ENCODE results near the gene AGBL2.
A peak's percentile ranks its signal among the peaks of the same experiment; 100 is the strongest.
"Not testable (repeated sequence)": the region's sequence is repeated elsewhere in the genome, so short reads cannot be mapped to it uniquely, and the experiment has no call there.

AGBL2 gene

DNA sequence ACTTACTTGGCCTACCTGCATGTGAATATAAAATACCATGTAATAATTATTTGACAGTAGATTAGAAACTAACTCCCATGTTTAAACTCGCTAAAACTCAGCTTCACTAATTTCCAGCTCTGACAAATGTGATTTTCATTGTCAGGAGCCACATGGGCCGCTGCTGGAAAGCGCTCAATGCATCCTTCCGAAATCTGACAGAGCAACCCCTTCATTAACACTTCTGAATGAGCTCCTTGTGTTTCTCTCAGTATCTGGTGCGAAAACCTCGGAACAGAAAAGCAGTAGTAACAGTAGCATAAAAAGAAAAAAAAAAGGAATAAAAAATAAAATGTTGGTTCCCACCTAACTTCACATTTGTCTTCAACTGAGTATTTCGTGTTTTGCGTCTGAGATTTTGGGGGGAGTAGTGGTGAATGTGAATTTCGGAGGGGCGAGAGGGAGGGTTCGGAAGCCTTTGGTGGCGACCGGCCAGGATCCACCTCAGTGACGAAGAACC lies 73.5 kb downstream of the AGBL2 start:
- no peaks in the 10 kb centered on the region for H3K9me2 ChIP-seq (ENCODE audit: low read depth, low read length)
- peak overlapping the region; percentile 95 for H3K9ac ChIP-seq (ENCODE audit: low read length)
- H3F3A ChIP-seq (ENCODE audit: insufficient read depth, low read length) = no peaks in the 10 kb centered on the region
- H3K4me3 ChIP-seq (ENCODE audit: low read depth, low read length, poor library complexity, severe bottlenecking) = peak overlapping the region; percentile 99
- H4K20me1 ChIP-seq (ENCODE audit: insufficient read depth, low read length) = no peaks in the 10 kb centered on the region
- H3K4me1 ChIP-seq (ENCODE audit: insufficient read depth, low read length, severe bottlenecking) = peaks cover 22% of the 10 kb centered on the region
- peaks cover 28% of the 10 kb centered on the region for H3K36me3 ChIP-seq (ENCODE audit: insufficient read depth, low read length)
- H2AFZ ChIP-seq (ENCODE audit: low read length) = 0 out of 2 replicates have a peak overlapping the region, but pooled peaks have one; percentile 81
- TF ChIP-seq CTCF (IDR thresholded peaks at IDR 0.05; ENCODE audit: low read length) (no peak), EZH2 (IDR thresholded peaks at IDR 0.05; ENCODE audit: borderline replicate concordance, low read length) (no peak)
- H3K27me3 ChIP-seq (ENCODE audit: insufficient read depth, low read length) = no peaks in the 10 kb centered on the region
- peaks cover 27% of the 10 kb centered on the region for H3K79me2 ChIP-seq (ENCODE audit: insufficient read depth, low read length)
- peak overlapping the region; percentile 58 for H3K27ac ChIP-seq (ENCODE audit: low read depth, low read length, poor library complexity, severe bottlenecking)
- H3K4me2 ChIP-seq (ENCODE audit: low read length) = peak overlapping the region; percentile 92
- H3K9me3 ChIP-seq (ENCODE audit: low read length) = no peaks in the 10 kb centered on the region

- peaks cover 33% of the 10 kb centered on the region for H3K36me3 ChIP-seq (ENCODE audit: insufficient read depth, low read length)
Measured at GRCh38 chr11:47640506-47640905, 74.7 kb downstream of the AGBL2 start.

GRCh38 chr11:47636331-47636730 lies 78.8 kb downstream of the AGBL2 start:
- not testable (repeated sequence) for H4K20me1 ChIP-seq (ENCODE audit: insufficient read depth, low read length); H3K4me2 ChIP-seq (ENCODE audit: low read length); H3K9me2 ChIP-seq (ENCODE audit: low read depth, low read length); H3K27me3 ChIP-seq (ENCODE audit: insufficient read depth, low read length); H3K27ac ChIP-seq (ENCODE audit: low read depth, low read length, poor library complexity, severe bottlenecking); H3K9me3 ChIP-seq (ENCODE audit: low read length); H3F3A ChIP-seq (ENCODE audit: insufficient read depth, low read length); H3K4me3 ChIP-seq (ENCODE audit: low read depth, low read length, poor library complexity, severe bottlenecking); H2AFZ ChIP-seq (ENCODE audit: low read length); H3K9ac ChIP-seq (ENCODE audit: low read length)
- Histone ChIP-seq H3K36me3 (ENCODE audit: insufficient read depth, low read length) (peaks cover 72% of the 10 kb centered on the region), H3K79me2 (ENCODE audit: insufficient read depth, low read length) (peaks cover 18% of the 10 kb centered on the region), H3K4me1 (ENCODE audit: insufficient read depth, low read length, severe bottlenecking) (peaks cover 10% of the 10 kb centered on the region)

More at GRCh38 chr11:47640506-47640905, 74.7 kb downstream of the AGBL2 start:
- not testable (repeated sequence) for H3F3A ChIP-seq (ENCODE audit: insufficient read depth, low read length); H3K27ac ChIP-seq (ENCODE audit: low read depth, low read length, poor library complexity, severe bottlenecking); H3K9ac ChIP-seq (ENCODE audit: low read length); H2AFZ ChIP-seq (ENCODE audit: low read length); H4K20me1 ChIP-seq (ENCODE audit: insufficient read depth, low read length); H3K9me2 ChIP-seq (ENCODE audit: low read depth, low read length); H3K9me3 ChIP-seq (ENCODE audit: low read length); H3K27me3 ChIP-seq (ENCODE audit: insufficient read depth, low read length)
- peak overlapping the region; percentile 92; the same call in 1 of the 2 replicates for H3K4me2 ChIP-seq (ENCODE audit: low read length)
- peaks cover 27% of the 10 kb centered on the region for H3K79me2 ChIP-seq (ENCODE audit: insufficient read depth, low read length)
- peaks cover 22% of the 10 kb centered on the region for H3K4me1 ChIP-seq (ENCODE audit: insufficient read depth, low read length, severe bottlenecking)
- peak overlapping the region; percentile 99 for H3K4me3 ChIP-seq (ENCODE audit: low read depth, low read length, poor library complexity, severe bottlenecking)

DNA sequence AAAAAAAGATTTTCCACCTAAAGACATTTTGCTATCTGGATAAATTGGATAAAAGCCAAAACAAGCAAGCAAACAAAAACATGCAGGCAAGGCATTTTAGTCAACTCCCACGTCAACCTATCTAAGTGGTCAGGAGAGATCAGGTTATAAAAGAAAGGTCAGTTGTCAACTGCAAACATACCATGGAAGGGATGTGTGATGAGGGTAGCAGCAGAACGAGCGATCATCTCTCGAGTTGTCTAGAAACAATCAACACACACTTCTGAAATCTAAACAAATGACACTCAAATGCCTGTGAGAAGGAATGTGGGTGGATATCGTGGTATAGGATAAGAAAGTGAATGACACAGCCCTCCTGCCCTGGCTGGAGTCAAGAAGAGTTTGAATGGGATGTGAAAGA lies 83.7 kb downstream of the AGBL2 start:
- H3F3A ChIP-seq (ENCODE audit: insufficient read depth, low read length) = no peaks in the 10 kb centered on the region
- no peak overlapping the region for H3K4me2 ChIP-seq (ENCODE audit: low read length)
- H4K20me1 ChIP-seq (ENCODE audit: insufficient read depth, low read length) = no peaks in the 10 kb centered on the region
- TF ChIP-seq EZH2 (IDR thresholded peaks at IDR 0.05; ENCODE audit: borderline replicate concordance, low read length) (no peak), CTCF (IDR thresholded peaks at IDR 0.05; ENCODE audit: low read length) (no peak)
- no peaks in the 10 kb centered on the region for H3K9me3 ChIP-seq (ENCODE audit: low read length)
- H3K4me1 ChIP-seq (ENCODE audit: insufficient read depth, low read length, severe bottlenecking) = no peaks in the 10 kb centered on the region
- H3K36me3 ChIP-seq (ENCODE audit: insufficient read depth, low read length) = peaks cover 89% of the 10 kb centered on the region
- no peaks in the 10 kb centered on the region for H3K79me2 ChIP-seq (ENCODE audit: insufficient read depth, low read length)
- no peak overlapping the region for H3K4me3 ChIP-seq (ENCODE audit: low read depth, low read length, poor library complexity, severe bottlenecking)
- H3K9ac ChIP-seq (ENCODE audit: low read length) = no peak overlapping the region
- no peak overlapping the region for H3K27ac ChIP-seq (ENCODE audit: low read depth, low read length, poor library complexity, severe bottlenecking)
- H3K9me2 ChIP-seq (ENCODE audit: low read depth, low read length) = no peaks in the 10 kb centered on the region
- no peaks in the 10 kb centered on the region for H3K27me3 ChIP-seq (ENCODE audit: insufficient read depth, low read length)
- no peak overlapping the region for H2AFZ ChIP-seq (ENCODE audit: low read length)

Data from OCI-LY1 (cell line).